CD4-positive, alpha-beta T cell treated with Interleukin-6 for 4 hours (primary cell): ENCODE results near the gene ADGRB2.

Source experiments
- DNase-seq: peaks from one replicate; pipeline ENCODE4 v3.0.0-alpha.2; 2020; ENCODE audit warnings: mixed read lengths

The ADGRB2 gene, protein sequence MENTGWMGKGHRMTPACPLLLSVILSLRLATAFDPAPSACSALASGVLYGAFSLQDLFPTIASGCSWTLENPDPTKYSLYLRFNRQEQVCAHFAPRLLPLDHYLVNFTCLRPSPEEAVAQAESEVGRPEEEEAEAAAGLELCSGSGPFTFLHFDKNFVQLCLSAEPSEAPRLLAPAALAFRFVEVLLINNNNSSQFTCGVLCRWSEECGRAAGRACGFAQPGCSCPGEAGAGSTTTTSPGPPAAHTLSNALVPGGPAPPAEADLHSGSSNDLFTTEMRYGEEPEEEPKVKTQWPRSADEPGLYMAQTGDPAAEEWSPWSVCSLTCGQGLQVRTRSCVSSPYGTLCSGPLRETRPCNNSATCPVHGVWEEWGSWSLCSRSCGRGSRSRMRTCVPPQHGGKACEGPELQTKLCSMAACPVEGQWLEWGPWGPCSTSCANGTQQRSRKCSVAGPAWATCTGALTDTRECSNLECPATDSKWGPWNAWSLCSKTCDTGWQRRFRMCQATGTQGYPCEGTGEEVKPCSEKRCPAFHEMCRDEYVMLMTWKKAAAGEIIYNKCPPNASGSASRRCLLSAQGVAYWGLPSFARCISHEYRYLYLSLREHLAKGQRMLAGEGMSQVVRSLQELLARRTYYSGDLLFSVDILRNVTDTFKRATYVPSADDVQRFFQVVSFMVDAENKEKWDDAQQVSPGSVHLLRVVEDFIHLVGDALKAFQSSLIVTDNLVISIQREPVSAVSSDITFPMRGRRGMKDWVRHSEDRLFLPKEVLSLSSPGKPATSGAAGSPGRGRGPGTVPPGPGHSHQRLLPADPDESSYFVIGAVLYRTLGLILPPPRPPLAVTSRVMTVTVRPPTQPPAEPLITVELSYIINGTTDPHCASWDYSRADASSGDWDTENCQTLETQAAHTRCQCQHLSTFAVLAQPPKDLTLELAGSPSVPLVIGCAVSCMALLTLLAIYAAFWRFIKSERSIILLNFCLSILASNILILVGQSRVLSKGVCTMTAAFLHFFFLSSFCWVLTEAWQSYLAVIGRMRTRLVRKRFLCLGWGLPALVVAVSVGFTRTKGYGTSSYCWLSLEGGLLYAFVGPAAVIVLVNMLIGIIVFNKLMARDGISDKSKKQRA (N-terminal part only)

DNA sequence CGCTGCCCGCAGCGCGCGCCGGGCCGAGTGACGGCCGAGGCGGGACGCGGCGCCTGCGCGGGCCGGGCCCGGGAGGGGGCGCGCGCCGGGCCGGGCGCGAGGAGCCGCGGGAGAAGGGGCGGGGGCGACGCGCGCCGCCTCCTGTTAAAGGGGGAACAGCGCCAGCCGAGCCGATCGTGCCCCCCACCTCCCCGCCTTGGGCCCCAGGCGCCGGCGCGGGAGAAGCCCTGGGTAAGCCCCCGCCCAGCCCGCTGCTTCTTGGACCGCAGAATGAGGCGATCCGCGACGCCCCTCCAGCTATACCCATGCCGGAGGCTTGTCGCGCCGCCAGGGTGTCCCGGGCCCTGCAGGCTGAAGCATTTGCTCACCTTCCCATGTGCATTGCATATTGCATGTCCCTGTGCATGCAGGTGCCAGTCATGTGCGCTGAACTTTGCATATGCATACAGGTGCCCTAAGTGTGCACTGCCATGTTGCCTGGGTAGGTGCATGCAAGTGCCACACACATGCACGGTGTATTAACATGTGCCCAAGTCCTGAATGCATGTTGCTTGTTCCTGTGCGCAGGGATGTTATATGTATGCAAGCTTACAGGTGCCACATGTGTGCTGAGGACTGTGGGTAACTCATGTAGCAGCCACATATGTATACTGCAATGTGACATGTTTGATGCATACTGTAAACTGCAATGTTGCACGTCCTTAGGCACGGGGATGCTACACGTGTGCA, at the start of gene ADGRB2:
Gene ADGRB2 (minus strand): TSS at position 29 of the 729 bp plus-strand sequence. CDS start 7,119 bp downstream, outside the sequence.
- DNase-seq = peak; percentile 34

DNA sequence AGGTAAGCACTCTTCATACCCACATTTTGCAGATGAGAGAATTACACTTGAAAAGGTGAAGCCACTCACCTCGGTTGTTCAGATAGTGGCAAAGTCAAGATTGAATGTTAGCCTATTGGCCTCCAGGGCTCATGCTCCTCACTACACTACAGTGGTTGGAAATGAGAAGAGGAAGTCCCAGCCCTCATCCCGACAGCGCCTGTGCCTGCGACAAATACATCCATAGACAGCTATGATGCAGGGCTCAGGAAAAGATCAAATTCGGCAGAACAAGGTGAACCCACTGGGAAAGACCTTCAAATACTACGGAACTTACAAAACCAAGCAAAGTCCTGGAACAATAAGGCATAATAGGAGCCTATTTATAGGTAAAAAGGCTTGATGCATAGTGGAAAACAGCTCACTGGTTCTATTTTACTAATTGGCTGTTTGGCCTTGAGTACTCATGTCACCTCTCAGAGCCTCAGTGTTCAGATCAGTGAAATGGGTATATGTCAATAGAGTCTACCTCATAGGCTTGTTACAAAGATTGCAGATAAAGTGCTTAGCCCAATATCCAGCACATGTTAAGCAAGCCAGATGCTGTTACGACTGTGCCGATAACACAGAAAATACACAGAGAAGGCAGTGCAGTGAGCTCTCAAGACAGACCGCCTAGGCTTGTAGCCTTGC, 48.2 kb upstream of the ADGRB2 start:
- no peak for DNase-seq

GRCh38 chr1:31811605-31812004, 47.5 kb upstream of the ADGRB2 start:
- no peak for DNase-seq

DNA sequence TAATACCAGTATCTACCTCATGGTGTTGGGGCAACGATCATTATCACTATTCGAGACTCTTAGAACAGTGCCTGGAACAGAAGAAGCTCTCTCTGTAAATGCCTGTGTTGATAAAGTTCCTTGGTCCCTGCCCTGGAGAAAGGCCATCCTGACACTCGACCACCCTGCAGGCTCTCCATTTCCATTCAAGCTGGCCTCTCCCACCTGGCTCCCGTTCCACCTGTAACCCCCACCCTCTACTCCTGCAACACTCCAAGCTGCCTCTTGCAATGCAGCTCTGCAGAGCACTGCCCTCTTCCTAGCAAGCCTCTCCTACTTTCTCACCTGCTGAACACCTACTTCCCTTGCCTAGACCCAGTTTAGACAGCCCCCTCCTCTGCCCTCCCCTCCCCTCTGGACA, 45.6 kb upstream of the ADGRB2 start:
- DNase-seq = no peak

DNA sequence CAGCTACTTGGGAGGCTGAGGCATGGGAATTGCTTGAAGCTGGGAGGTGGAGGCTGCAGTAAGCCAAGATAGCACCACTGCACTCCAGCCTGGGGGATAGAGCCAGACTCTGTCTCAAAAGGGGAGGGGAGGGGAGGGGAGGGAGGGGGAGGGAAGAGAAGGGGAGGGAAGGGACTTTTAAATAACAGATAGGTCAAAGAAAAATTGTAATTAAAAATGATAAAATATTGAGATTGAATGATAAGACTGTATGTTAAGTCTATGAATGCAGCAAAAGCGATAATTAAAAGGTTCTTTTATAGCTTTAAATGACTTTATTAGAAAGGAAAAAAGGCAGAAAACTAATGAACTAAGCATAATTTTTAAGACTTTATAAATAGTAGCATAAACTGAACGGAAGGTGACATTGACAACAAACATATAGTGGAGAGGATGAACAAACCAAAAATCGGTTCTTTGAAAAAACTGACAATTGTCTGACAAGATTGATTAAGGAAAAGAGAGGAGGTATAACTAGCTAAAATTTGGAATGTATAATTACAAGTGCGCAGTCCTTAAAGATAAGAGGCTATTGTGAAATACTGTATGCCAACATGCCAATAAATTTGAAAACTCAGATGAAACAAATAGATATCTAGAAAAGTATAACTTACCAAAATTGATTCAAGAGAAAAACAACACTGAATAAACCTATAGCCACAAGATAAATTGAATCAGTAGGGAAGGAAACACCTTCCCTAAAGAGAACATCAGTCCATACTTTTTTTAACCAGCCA, 43.3 kb upstream of the ADGRB2 start:
- no peak for DNase-seq

GRCh38 chr1:31805318-31805717, 41.2 kb upstream of the ADGRB2 start:
- DNase-seq = no peak

GRCh38 chr1:31804098-31804497, 40.0 kb upstream of the ADGRB2 start:
- DNase-seq = no peak

- no peak for DNase-seq
Measured at GRCh38 chr1:31803610-31804009, 39.5 kb upstream of the ADGRB2 start.

GRCh38 chr1:31802190-31803150, 38.3 kb upstream of the ADGRB2 start:
- DNase-seq = no peak

GRCh38 chr1:31801458-31801857, 37.3 kb upstream of the ADGRB2 start:
- DNase-seq = no peak

DNA sequence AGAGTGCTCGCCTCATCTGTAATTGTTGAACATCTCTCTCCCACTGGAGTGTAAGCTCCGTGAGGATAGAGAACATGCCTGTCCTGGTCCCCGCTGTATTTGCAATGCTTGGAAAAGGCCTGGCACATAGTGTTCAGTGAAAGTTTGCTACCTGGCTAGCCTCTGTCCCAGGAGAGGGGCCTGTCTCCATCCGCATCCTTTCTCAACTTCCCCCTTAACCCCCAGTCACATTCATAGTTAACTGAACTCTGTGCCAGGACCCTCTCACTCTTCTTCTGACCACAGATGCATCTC, 36.5 kb upstream of the ADGRB2 start:
- no peak for DNase-seq

GRCh38 chr1:31799895-31800673, 35.9 kb upstream of the ADGRB2 start:
- DNase-seq = no peak

DNA sequence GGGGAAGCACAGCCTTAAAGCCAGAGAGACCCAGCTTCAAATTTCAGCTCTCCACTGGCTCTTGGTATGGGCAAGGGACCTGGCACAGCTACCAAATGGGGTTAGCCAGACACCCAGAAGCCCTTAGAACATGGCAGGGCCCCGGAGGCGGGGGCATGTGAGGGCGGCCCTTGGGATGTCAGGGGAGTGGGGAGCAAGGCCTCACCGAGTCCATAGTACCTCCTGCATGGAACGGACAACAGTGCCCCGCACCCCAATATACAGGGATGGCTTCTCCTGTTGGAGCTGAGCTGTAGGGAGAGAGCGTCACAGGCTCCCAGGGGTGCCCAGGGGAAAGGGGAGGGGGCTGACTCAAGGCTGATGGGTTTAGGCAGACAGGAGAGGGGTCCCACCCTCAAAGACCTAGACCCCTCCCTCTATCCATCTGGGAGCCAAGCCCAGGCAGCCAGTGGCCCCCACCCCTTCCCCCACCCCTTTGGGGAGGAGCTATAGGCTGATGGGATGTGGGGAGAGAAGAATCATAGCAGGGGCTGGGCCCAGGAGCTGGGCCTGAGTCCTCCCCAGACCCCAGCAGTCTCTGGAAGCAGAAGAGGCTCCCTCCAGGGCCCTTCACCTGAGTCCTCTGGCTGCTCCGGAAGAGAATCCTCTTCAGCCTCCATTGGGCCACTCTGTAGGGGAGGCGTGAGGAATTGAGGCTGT, 35.2 kb upstream of the ADGRB2 start:
- no peak for DNase-seq

GRCh38 chr1:31798433-31799195, 34.5 kb upstream of the ADGRB2 start:
- no peak for DNase-seq

- DNase-seq = no peak
Measured at GRCh38 chr1:31798086-31798432, 33.9 kb upstream of the ADGRB2 start.

- no peak for DNase-seq
Measured at GRCh38 chr1:31797216-31797615, 33.1 kb upstream of the ADGRB2 start.

DNA sequence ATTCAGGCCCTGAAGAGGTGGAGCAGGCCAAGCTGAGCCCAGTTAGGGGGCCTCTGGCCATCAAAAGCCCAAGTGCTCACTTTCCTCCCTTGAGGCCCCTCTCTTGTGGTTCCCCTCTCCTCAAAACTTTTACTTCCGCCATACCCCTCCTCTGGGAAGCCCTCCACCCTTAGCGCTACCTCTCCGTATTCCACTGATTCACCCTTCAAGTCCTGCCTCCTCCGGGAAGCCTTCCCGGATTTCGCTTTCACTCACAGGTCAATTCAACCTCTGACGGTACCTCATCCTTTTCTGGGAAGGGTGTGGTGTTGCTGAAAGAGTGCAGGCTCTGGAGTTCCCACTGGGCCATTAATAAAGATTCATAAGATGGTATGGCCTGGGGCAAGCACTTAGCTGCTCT, 32.6 kb upstream of the ADGRB2 start:
- DNase-seq = no peak
